GM12892 (cell line): Measurements from ENCODE around the gene CATSPERE.

ENCODE experiments used
- POLR2A ChIP-seq: IDR thresholded peaks from 2 replicates; pipeline ENCODE4 v1.6.1; 2011; ENCODE audit warnings: low read depth, low read length, control low read depth
- POLR2AphosphoS5 ChIP-seq: IDR thresholded peaks from 2 replicates; pipeline ENCODE4 v1.6.1; 2011; ENCODE audit warnings: low read depth, low read length, control low read depth

- TF ChIP-seq POLR2AphosphoS5 (no peak), POLR2A (no peak)
These were observed 138.9 kb downstream of the CATSPERE start for GRCh38 chr1:244599937-244600350.
